DOHH2 (cell line): ENCODE measurements around the gene CRADD.

ENCODE experiments used
- H3F3A ChIP-seq: fragments of 200-600 bp; sonication (generic), shearing (Covaris generic); 2 replicates; pipeline ENCODE4 v1.6.0; 2016; ENCODE audit warnings: antibody characterized with exemption, mild to moderate bottlenecking; ENCODE audit not compliant: control insufficient read depth, insufficient read depth
- H3K27ac ChIP-seq: fragments of 200-600 bp; sonication (generic); 2 replicates; pipeline ENCODE4 v1.5.1; 2014; ENCODE audit warnings: low read depth, mild to moderate bottlenecking, low read length, moderate library complexity
- H3K27me3 ChIP-seq: fragments of 200-600 bp; sonication (generic); 2 replicates; pipeline ENCODE4 v1.6.1; 2014; ENCODE audit warnings: mild to moderate bottlenecking, low read length, mixed read lengths; ENCODE audit not compliant: control insufficient read depth
- H3K36me3 ChIP-seq: fragments of 200-600 bp; sonication (generic); 2 replicates; pipeline ENCODE4 v1.6.1; 2014; ENCODE audit warnings: mild to moderate bottlenecking, low read length, moderate library complexity, mixed read lengths; ENCODE audit not compliant: control insufficient read depth
- H3K4me1 ChIP-seq: fragments of 200-600 bp; sonication (generic); 2 replicates; pipeline ENCODE4 v1.6.1; 2014; ENCODE audit warnings: mild to moderate bottlenecking, low read length, mixed read lengths; ENCODE audit not compliant: control insufficient read depth
- H3K4me2 ChIP-seq: fragments of 200-600 bp; sonication (generic); 2 replicates; pipeline ENCODE4 v1.6.0; 2014; ENCODE audit warnings: mild to moderate bottlenecking, low read length, moderate library complexity
- H3K4me3 ChIP-seq: fragments of 200-600 bp; sonication (generic); 2 replicates; pipeline ENCODE4 v1.5.1; 2014; ENCODE audit warnings: mild to moderate bottlenecking, low read length, mixed read lengths
- H3K79me2 ChIP-seq: fragments of 200-600 bp; sonication (generic); 2 replicates; pipeline ENCODE4 v1.6.1; 2014; ENCODE audit warnings: mild to moderate bottlenecking, low read length, mixed read lengths; ENCODE audit not compliant: control insufficient read depth
- H3K9me2 ChIP-seq: fragments of 200-600 bp; sonication (generic); replicated peaks from 2 replicates; pipeline ENCODE4 v1.6.1; 2014; ENCODE audit warnings: mild to moderate bottlenecking, low read length, mixed read lengths; ENCODE audit not compliant: control insufficient read depth
- H3K9me3 ChIP-seq: fragments of 200-600 bp; sonication (generic); 2 replicates; pipeline ENCODE4 v1.6.1; 2014; ENCODE audit warnings: antibody characterized with exemption, low read length, mixed read lengths; ENCODE audit not compliant: control insufficient read depth, insufficient read depth
- H4K20me1 ChIP-seq: fragments of 200-600 bp; sonication (generic); 2 replicates; pipeline ENCODE4 v1.6.0; 2014; ENCODE audit warnings: low read depth, mild to moderate bottlenecking, antibody characterized with exemption, low read length, moderate library complexity; ENCODE audit not compliant: control insufficient read depth, insufficient read depth
- EZH2phosphoT487 ChIP-seq: fragments of 200-600 bp; sonication (generic); IDR thresholded peaks from 2 replicates; pipeline ENCODE4 v1.6.1; 2017; ENCODE audit warnings: borderline replicate concordance, mild to moderate bottlenecking, antibody characterized with exemption, low read length, moderate library complexity, mixed read lengths
- TF ChIP-seq, protein P1 (sequence below): fragments of 200-600 bp; sonication (generic); IDR thresholded peaks from one replicate; pipeline ENCODE4 v1.5.1; 2014; ENCODE audit warnings: antibody characterized with exemption, mild to moderate bottlenecking, low read depth, low read length; ENCODE audit not compliant: poor library complexity, severe bottlenecking

Gene CRADD

DNA sequence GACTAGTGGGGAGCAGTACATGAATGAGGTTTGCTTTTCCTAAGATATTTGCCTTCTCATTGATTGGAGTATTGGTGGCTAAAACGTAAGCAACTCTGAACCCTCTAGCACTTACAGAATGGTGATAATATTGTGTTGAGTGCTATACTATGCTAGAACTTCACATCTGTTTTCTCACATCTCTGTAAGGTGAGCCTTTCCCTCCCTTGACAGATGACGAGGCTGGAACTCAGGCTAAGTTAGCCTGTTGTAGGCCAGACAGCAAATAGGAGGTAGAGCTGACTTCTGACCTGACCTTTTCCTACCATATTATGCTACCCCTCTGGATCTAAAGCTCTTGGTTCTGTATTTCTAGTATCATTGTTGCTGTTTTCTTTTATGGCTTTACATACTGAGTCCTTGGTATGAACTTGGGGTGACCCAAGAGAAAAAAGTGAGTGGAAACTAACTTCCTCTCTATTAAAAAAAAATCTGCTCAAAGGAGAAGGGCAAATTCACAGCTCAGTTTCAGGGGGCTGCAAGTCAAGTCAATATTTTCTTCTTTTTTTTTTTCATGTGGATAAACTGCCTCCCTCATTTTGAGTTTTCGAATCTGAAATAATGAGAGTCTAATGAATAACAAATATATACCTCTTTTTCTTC is 85.9 kb downstream of the CRADD start:
- no peak overlapping the region for H3K4me2 ChIP-seq
- no peaks in the 10 kb centered on the region for H3F3A ChIP-seq
- H3K4me3 ChIP-seq: no peak overlapping the region
- no peaks in the 10 kb centered on the region for H3K27me3 ChIP-seq
- no peaks in the 10 kb centered on the region for H3K36me3 ChIP-seq
- H4K20me1 ChIP-seq: no peaks in the 10 kb centered on the region; the same call in 1 of the 2 replicates
- H3K9me3 ChIP-seq: no peaks in the 10 kb centered on the region
- TF ChIP-seq, protein P1, sequence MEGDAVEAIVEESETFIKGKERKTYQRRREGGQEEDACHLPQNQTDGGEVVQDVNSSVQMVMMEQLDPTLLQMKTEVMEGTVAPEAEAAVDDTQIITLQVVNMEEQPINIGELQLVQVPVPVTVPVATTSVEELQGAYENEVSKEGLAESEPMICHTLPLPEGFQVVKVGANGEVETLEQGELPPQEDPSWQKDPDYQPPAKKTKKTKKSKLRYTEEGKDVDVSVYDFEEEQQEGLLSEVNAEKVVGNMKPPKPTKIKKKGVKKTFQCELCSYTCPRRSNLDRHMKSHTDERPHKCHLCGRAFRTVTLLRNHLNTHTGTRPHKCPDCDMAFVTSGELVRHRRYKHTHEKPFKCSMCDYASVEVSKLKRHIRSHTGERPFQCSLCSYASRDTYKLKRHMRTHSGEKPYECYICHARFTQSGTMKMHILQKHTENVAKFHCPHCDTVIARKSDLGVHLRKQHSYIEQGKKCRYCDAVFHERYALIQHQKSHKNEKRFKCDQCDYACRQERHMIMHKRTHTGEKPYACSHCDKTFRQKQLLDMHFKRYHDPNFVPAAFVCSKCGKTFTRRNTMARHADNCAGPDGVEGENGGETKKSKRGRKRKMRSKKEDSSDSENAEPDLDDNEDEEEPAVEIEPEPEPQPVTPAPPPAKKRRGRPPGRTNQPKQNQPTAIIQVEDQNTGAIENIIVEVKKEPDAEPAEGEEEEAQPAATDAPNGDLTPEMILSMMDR: no peak
- no peak for TF ChIP-seq EZH2phosphoT487
- H3K9me2 ChIP-seq: no peaks in the 10 kb centered on the region
- no peaks in the 10 kb centered on the region for H3K79me2 ChIP-seq
- H3K27ac ChIP-seq: no peak overlapping the region
- H3K4me1 ChIP-seq: no peaks in the 10 kb centered on the region

DNA sequence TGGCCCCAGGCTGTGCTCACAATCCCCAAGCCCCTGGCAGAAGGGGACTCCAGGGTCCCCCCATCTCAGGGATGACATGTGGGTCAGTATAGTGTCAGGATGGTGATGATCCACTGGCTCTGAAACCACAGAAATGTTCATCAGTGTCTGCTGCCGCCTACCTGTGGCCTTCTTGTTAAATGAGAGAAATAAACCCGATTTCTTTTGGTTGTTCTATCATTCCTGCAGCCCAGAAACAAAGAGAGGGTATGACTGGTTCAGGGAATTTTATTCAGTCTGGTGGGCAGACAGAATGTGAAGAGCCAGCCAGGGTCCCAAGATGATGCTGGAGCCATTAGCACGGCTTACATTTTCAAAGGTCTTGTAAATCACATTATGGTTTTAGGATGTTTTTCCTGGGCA is 86.6 kb downstream of the CRADD start:
- Histone ChIP-seq H3F3A (no peaks in the 10 kb centered on the region), H3K4me3 (no peak overlapping the region), H3K27me3 (no peaks in the 10 kb centered on the region), H4K20me1 (no peaks in the 10 kb centered on the region; the same call in 1 of the 2 replicates), H3K36me3 (no peaks in the 10 kb centered on the region), H3K9me2 (no peaks in the 10 kb centered on the region), H3K27ac (no peak overlapping the region), H3K4me1 (no peaks in the 10 kb centered on the region), H3K79me2 (no peaks in the 10 kb centered on the region), H3K4me2 (no peak overlapping the region), H3K9me3 (no peaks in the 10 kb centered on the region)
- TF ChIP-seq, protein P1: no peak
- TF ChIP-seq EZH2phosphoT487: no peak

DNA sequence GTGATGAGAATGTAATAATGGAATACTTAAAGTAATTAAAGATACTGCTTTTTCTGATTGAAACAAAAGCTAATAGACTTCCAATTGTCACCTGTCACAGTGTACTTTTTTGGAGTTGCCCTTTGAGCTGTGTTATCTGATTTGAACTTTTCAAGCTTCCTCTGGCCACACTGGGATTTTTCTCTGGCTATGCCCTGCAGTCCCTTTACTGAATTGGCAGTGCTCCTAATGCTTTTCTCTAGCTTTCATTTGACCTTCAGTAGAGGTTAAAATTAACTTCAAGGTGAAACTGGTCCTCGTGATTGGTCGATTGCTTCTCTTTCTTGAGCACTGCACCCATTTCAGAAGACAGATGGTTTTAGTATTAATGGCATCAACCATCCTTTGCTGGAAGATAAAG is 89.2 kb downstream of the CRADD start:
- Histone ChIP-seq H4K20me1 (no peaks in the 10 kb centered on the region; the same call in 1 of the 2 replicates), H3F3A (no peaks in the 10 kb centered on the region), H3K79me2 (no peaks in the 10 kb centered on the region), H3K4me1 (no peaks in the 10 kb centered on the region), H3K4me2 (no peak overlapping the region), H3K36me3 (no peaks in the 10 kb centered on the region), H3K9me2 (no peaks in the 10 kb centered on the region), H3K27me3 (no peaks in the 10 kb centered on the region), H3K9me3 (no peaks in the 10 kb centered on the region), H3K27ac (no peak overlapping the region), H3K4me3 (no peak overlapping the region)
- TF ChIP-seq, protein P1: no peak
- TF ChIP-seq EZH2phosphoT487: no peak
